ENCODE results near the gene EVC. TPM values are rescaled to one million over a fixed set of nuclear protein-coding genes. Genes with fewer than 3 reads are reported as not detected.

The EVC gene
- total RNA-seq, 1 experiment from 2014 or later: 29.0 TPM

DNA sequence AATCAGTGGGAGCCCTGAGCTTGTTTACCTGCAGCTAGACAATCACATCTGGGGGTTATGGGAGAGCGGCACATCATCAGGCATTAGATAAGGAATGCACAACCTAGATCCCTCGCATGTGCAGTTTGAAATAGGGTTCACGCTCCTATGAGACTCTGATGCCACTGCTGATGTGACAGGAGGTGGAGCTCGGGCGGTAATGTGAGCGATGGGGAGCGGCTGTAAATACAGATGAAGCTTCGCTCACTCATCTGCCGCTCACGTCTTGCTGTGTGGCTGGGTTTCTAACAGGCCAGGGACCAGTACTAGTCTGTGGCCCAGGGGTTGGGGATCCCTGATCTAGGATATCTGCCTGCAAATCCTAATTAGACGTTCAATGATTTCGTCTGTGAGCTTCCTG, 91.6 kb downstream of the EVC start:
- peaks cover 57% of the 10 kb centered on the region for H3K36me3 Mint-ChIP-seq (ENCODE audit: insufficient read depth, unreplicated experiment)
- H3K9me3 Mint-ChIP-seq (ENCODE audit: unreplicated experiment): no peaks in the 10 kb centered on the region
- intact Hi-C loops (cut with micrococcal nuclease): no loop called here
- no peak for DNase-seq (ENCODE audit: unreplicated experiment)
- BruUV-seq (replicated peaks): no TSS peak
- H3K4me1 Mint-ChIP-seq (ENCODE audit: insufficient read depth, unreplicated experiment): no peaks in the 10 kb centered on the region
- H3K27ac Mint-ChIP-seq (ENCODE audit: low read depth, unreplicated experiment): no peak overlapping the region
- ChIA-PET POLR2A (interaction anchor here (0.6 kb wide), 1 partner anchor 23 kb away, joined by 3 read pairs; no protein-coding TSS in a partner anchor), CTCF (interaction anchor here (0.5 to 2.7 kb wide), 2 partner anchors 10 to 12 kb away, joined by 4 to 24 read pairs; no protein-coding TSS in a partner anchor)
- no peaks in the 10 kb centered on the region for H3K27me3 Mint-ChIP-seq (ENCODE audit: insufficient read depth, unreplicated experiment)
- H3K4me3 Mint-ChIP-seq (ENCODE audit: unreplicated experiment): no peak overlapping the region
- TF ChIP-seq, protein P1, sequence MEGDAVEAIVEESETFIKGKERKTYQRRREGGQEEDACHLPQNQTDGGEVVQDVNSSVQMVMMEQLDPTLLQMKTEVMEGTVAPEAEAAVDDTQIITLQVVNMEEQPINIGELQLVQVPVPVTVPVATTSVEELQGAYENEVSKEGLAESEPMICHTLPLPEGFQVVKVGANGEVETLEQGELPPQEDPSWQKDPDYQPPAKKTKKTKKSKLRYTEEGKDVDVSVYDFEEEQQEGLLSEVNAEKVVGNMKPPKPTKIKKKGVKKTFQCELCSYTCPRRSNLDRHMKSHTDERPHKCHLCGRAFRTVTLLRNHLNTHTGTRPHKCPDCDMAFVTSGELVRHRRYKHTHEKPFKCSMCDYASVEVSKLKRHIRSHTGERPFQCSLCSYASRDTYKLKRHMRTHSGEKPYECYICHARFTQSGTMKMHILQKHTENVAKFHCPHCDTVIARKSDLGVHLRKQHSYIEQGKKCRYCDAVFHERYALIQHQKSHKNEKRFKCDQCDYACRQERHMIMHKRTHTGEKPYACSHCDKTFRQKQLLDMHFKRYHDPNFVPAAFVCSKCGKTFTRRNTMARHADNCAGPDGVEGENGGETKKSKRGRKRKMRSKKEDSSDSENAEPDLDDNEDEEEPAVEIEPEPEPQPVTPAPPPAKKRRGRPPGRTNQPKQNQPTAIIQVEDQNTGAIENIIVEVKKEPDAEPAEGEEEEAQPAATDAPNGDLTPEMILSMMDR (IDR thresholded peaks at IDR 0.05; ENCODE audit: unreplicated experiment): no peak

DNA sequence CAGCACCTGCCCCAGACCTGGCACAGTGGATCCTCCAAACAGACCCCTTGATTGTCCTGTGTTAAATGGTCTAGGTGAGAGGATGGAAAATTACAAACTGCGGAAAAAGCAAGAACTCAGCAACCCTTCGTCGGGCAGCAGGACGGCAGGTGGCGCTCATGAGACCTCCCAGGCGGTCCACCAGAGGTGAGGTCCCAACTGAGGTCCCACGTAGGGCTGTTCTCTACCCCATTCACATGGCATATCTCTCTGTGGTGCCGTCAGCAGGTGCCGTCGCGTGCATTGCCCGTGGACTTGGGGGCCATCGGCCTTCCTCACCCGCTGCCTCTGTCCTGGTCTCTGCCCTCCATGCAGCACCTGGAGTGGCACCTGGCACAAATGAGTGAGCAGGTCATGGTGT, 93.7 kb downstream of the EVC start:
- ChIA-PET POLR2A (interaction anchor here (1.0 kb wide), 1 partner anchor 8 kb away, joined by 3 read pairs; no protein-coding TSS in a partner anchor), CTCF (interaction anchor here (1.2 to 2.7 kb wide), 2 partner anchors 8 to 14 kb away, joined by 4 to 24 read pairs; no protein-coding TSS in a partner anchor)
- H3K27me3 Mint-ChIP-seq (ENCODE audit: insufficient read depth, unreplicated experiment): no peaks in the 10 kb centered on the region
- DNase-seq (ENCODE audit: unreplicated experiment): no peak
- no peaks in the 10 kb centered on the region for H3K4me1 Mint-ChIP-seq (ENCODE audit: insufficient read depth, unreplicated experiment)
- H3K4me3 Mint-ChIP-seq (ENCODE audit: unreplicated experiment): no peak overlapping the region
- BruUV-seq (replicated peaks): no TSS peak
- H3K27ac Mint-ChIP-seq (ENCODE audit: low read depth, unreplicated experiment): no peak overlapping the region
- intact Hi-C loops (cut with micrococcal nuclease): no loop called here
- H3K36me3 Mint-ChIP-seq (ENCODE audit: insufficient read depth, unreplicated experiment): peaks cover 63% of the 10 kb centered on the region
- TF ChIP-seq, protein P1 (IDR thresholded peaks at IDR 0.05; ENCODE audit: unreplicated experiment): no peak
- no peaks in the 10 kb centered on the region for H3K9me3 Mint-ChIP-seq (ENCODE audit: unreplicated experiment)

DNA sequence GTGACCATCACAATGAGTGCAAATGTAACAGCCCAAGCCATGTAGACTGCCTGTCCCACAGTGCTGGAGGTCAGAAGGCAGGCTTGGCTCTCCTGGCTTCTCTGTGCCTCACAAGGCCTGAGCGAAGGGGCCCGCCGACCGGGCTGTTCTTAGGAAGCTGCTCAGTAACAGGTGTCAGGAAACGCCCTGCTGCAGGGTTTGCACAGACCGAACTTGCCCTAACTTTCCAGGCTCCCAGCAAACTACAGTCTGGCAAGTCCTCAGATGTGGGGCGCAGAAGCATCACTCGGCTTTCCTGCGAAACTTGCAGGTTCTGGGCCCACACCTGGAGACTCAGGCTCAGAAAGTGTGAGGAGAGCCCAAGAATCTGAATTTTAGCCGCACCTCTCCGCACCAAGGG, 94.3 kb downstream of the EVC start:
- TF ChIP-seq, protein P1 (IDR thresholded peaks at IDR 0.05; ENCODE audit: unreplicated experiment): no peak
- Mint-ChIP-seq H3K27ac (ENCODE audit: low read depth, unreplicated experiment) (no peak overlapping the region), H3K27me3 (ENCODE audit: insufficient read depth, unreplicated experiment) (no peaks in the 10 kb centered on the region), H3K4me3 (ENCODE audit: unreplicated experiment) (no peak overlapping the region), H3K9me3 (ENCODE audit: unreplicated experiment) (no peaks in the 10 kb centered on the region), H3K36me3 (ENCODE audit: insufficient read depth, unreplicated experiment) (peaks cover 67% of the 10 kb centered on the region), H3K4me1 (ENCODE audit: insufficient read depth, unreplicated experiment) (no peaks in the 10 kb centered on the region)
- ChIA-PET POLR2A (no interaction called here), CTCF (no interaction called here)
- intact Hi-C loops (cut with micrococcal nuclease): no loop called here
- no peak for DNase-seq (ENCODE audit: unreplicated experiment)
- no TSS peak for BruUV-seq (replicated peaks)

DNA sequence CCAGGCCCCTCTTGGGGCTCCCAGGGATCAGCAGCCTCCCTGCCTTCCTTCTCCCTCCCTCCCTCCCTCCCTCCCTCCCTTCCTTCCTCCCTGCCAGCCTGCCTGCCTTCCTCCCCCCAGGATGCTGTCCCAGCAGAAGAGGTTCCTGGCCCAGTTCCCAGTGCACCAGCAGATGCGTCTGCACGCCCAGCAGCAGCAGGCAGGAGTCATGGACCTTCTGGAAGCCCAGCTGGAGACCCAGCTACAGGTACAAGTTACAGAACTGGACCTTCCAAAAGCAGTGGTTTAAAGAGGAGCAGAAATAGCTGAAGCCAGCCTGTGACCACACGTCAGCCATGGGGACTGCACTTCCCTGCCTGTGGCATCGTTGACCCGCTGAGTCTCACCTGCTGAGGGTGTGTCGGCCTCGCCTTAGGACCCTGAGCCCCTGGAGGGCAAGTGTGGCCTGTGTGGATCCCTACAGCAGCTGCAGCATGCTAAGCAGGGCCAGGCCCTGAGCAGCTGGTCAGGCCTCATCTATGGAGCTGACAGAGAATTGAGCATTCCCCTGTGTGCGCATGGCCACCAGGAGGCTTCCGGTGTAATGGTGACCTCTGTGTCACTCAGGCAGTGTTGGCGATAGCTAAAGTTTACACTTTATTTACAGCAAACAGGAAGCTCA, 97.2 kb downstream of the EVC start:
- intact Hi-C loops (cut with micrococcal nuclease): no loop called here
- no peak overlapping the region for H3K4me3 Mint-ChIP-seq (ENCODE audit: unreplicated experiment)
- H3K36me3 Mint-ChIP-seq (ENCODE audit: insufficient read depth, unreplicated experiment): peaks cover 77% of the 10 kb centered on the region
- no peaks in the 10 kb centered on the region for H3K4me1 Mint-ChIP-seq (ENCODE audit: insufficient read depth, unreplicated experiment)
- H3K27me3 Mint-ChIP-seq (ENCODE audit: insufficient read depth, unreplicated experiment): no peaks in the 10 kb centered on the region
- BruUV-seq (replicated peaks): no TSS peak
- TF ChIP-seq, protein P1 (IDR thresholded peaks at IDR 0.05; ENCODE audit: unreplicated experiment): no peak
- DNase-seq (ENCODE audit: unreplicated experiment): no peak
- POLR2A ChIA-PET: no interaction called here
- no peak overlapping the region for H3K27ac Mint-ChIP-seq (ENCODE audit: low read depth, unreplicated experiment)
- CTCF ChIA-PET: interaction anchor here (1.2 to 1.6 kb wide), 2 partner anchors 13 to 14 kb away, joined by 3 to 5 read pairs; no protein-coding TSS in a partner anchor
- H3K9me3 Mint-ChIP-seq (ENCODE audit: unreplicated experiment): no peaks in the 10 kb centered on the region
